SKM-1 treated with dmso at 0.1 percent for 144 hours (cell line): ENCODE data around the gene FMC1.
"Not testable (repeated sequence)": the region's sequence is repeated elsewhere in the genome, so short reads cannot be mapped to it uniquely, and the experiment has no call there.

Experiments used
- DNase-seq: peaks from one replicate; lab custom pipeline; 2025; ENCODE audit not compliant: unreplicated experiment; lab: John Stamatoyannopoulos, UW

FMC1 gene, protein sequence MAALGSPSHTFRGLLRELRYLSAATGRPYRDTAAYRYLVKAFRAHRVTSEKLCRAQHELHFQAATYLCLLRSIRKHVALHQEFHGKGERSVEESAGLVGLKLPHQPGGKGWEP

DNA sequence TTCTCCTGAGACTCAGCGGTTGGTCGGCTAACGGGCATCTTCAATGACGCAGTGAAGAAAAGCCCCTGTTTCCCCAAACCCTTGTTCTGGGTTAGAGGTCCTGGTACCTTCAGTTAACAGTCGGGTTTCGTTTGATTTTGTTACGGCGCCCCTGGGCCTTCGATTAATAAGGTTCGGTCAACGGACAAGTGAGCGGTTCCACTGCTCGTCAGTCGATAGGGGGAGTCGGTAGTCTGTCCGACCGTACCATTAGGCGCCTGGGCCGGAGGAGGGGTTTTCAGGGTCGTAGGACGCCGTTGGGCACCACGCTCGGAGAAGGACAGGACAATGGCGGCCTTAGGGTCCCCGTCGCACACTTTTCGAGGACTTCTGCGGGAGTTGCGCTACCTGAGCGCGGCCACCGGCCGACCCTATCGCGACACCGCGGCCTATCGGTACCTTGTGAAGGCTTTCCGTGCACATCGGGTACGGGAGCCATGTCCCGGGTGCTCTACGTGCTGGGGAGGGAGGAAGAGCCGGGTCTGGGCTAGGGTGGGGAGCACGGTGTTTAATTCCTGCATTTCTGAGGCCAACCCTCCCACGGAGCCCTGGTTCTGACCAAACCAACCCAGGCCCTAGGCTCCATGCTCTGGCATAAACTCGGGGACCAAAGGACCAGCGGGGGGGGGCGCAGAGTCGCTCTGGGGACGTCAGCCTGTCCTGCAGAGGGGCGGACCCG lies at the start of gene FMC1:
Gene FMC1 (plus strand): TSS at position 280 of the 718 bp plus-strand sequence. CDS start 48 bp downstream, at position 328.
- peak; percentile 84 for DNase-seq

DNA sequence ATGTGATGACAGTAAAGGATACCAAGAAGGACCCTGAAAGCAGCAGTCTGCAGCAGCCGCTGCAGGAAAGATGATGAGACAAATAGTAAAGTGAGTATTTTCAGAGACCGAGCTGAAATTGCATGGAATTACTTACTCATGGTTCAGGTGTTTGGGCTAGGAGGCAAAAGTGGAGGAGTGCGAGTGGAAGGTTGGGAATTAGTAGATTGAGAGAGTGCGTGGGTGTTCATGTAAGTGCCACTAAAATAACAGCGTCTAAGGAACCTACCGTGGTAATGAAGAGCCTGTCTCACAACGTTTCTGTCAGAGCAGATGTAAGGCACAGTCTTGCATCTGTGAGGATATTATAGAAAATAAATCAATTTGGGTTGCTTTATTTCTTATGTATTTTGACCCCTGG lies 48.3 kb upstream of the FMC1 start:
- no peak for DNase-seq

DNA sequence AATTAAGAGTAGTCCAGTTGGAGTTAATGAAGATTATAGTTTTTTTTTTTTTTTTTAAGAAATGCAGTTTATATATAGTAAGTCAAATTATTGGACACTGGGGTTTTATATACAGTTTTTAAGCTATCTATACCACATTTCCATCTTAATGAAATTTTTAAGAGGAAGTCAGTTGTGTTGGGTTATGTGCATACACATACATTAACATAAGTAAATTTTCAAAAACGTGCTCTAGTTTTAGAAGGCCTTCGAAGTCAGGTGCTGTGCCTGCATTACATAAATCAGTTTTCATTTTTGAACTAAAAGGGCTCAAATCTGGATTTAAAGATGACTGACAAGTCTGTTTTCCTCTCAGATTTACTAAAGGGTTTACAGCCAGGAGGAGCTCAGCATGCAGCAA lies 47.6 kb upstream of the FMC1 start:
- DNase-seq = no peak

DNA sequence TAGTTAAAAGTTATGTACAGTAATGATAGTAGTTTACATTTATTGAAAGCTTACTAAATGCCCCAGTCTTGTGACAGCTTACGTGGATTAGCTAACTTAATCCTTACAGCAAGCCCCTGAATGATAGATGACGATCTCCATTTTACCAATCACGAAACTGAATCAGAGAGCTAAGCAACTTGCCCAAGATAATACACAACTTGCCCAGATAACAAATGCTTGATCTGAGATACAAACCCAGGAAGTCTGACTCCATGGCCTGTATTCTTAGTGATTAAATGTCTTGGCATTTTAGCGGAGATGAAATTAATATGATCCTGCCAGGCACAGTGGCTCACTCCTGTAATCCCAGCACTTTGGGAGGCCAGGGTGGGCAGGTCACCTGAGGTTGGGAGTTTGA lies 46.9 kb upstream of the FMC1 start:
- no peak for DNase-seq

DNA sequence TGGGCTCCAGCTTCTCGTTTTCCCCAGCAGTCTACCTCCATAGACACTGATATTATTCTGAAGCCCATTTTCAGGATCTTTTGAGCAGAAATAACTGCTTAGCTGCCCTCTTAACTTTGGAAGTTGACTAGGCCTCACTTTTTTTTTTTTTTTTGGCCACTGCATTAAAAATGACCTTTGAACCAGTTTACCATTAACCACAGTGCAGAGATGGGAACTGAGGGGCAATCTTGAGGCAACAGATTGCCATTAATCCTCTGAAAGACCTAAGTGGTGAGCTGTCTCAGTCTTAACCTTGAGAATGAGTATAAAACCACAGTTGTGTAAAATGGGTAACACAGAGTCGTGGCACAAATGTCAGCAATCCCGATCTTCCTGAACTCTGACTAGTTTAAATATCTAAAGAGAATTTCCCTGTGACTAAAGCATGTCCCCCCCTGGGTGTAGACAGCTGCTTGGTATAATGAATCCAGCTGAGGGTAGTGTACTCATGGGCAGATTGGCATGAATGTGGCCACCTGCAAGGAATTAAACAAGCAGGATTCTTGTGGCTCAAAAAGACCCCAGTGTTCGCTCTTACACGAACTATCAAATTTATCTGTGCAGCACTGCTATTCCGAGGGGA lies 46.1 kb upstream of the FMC1 start:
- DNase-seq = no peak

DNA sequence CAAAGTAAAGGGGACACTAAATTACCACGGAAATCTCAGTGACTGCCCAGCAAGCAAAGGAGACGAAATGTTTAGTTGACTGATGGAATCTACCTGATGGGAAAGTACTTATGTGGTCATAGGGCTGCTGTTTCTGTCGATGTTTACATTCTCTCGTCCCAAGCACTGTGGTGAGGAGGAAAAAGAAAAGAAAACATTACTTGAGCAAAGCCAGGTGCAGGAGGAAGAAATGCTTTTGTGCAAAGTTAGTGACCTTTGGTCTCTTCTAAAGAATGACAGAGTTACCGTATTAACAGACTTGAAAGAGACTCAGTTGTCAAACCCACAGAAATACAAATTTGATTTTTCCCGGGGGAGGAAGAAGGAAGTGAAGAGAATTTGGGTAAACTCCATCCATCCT lies 43.3 kb upstream of the FMC1 start:
- no peak for DNase-seq

DNA sequence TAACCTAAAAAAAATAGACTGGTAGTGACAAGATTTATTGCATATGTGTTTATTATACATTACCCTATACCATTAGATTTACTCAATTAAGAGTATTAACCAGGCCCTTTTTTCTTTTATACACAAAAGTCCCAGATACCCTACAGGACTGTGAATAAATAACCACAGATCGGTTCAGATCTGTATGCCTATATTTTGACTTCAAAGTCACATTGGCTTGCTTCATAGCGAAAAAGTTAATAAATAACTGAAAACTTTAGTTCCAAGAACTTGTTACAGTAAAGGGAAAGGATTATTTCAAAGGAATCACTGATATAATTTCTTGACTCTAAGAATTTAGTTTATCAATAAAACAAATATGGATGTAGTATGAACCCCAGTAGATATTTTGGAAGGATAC lies 41.8 kb upstream of the FMC1 start:
- DNase-seq = no peak

DNA sequence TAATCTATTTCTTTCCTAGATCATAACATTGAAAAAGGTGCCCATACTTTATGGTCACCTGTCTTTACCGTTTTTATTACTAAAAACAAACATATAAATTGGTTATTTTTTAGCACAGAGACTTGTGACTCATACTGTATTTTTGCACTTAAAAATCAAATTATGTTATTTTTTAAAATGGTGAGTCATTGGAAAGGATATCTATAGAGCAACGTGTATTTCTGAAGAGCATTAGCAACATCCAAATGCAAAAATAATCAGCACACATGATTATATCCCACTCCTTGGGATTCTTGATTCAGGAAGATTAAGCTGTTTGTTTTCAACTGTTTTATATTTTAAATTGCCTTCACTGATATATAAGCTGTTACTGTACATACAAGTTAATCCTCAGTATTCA lies 40.7 kb upstream of the FMC1 start:
- no peak for DNase-seq

DNA sequence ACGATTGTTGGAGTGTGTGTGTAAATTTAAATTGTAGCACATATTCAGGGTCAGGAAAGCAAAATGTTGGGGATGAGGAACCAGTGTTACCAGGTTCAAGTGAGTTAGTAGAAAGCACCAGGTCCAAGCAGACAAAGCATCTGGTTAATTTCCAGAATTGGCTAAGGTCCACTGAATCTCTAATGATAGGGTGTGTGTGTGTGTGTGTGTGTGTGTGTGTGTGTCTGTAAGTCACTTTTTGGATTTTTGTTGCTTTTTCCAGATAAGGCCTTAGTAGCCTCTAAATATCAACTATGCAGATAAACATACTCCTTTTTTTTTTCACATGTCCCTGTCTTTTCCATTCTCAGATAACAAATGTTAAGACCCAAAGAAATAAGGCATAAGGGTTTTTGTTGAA lies 36.6 kb upstream of the FMC1 start:
- no peak for DNase-seq

DNA sequence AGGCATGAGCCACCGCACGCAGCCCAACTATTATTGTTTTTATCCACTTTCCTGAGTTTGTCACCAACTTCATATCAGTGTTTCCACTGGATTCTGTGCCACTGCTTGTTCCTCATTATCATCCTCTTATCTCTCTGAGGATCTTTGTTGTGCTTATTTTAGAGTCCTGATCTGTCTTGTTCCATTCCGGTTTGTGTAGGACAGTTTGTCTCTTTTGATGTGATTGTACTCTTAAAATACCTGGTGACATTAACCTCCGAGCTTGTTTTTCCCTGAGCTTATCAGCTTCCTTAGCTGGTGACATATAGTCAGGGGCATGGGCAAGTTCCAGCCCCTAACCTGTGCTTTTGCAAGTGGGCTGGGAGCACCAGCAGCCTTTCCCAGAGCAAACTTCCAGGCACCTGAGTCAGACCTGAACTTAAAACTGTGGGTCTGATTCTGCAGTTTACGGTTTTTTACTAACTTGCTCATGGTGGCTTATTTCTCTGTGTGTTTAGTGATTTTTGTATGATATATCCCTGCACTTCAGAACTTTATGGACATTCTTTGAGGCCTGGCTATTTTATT lies 23.1 kb upstream of the FMC1 start:
- no peak for DNase-seq

DNA sequence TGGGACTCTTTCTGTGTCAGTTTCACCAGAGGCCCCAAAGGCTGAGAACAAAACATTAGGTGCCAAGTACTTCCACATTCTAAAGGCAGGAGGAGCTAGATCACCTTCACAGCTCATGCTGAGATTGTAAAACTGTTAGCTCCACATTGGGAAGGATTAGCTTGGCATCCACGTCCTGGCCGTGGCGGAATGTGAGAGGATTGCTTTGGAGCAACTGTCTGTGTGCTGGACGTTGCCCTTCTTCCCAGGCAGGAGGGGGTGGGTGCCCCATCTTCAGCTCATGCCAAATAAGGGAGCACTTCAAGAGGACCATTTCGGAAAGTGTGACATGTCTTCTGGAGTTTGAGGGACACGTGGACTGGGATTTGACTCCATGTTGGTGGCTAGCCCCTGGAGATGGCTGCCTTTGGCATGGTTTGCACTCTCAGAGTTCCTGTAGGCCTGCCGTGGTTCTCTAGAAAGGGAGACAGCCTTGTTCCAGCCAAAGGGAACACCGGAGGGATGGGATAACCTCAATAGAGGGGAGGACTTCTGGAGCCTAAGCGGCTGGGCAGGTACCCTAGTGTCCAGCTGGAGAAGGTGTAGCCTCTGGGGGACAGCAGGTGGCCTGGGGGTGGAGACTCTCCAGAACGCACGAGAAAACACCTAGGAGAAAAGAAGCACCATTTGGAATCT lies 19.9 kb upstream of the FMC1 start:
- DNase-seq = peak; percentile 5

DNA sequence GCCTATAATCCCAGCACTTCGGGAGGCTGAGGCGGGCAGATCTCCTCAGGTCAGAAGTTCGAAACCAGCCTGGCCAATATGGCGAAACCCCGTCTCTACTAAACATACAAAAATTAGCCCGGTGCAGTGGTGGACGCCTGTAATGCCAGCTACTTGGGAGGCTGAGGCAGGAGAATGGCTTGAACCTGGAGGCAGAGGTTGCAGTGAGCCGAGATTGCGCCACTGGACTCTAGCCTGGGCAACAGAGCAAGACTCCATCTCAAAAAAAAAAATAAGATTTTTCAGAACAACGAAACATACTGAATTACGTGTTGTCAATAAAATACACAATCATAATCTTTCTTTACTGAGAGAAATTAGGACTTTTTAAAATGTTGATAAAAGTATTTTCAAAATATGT lies 16.4 kb upstream of the FMC1 start:
- not testable (repeated sequence) for DNase-seq

DNA sequence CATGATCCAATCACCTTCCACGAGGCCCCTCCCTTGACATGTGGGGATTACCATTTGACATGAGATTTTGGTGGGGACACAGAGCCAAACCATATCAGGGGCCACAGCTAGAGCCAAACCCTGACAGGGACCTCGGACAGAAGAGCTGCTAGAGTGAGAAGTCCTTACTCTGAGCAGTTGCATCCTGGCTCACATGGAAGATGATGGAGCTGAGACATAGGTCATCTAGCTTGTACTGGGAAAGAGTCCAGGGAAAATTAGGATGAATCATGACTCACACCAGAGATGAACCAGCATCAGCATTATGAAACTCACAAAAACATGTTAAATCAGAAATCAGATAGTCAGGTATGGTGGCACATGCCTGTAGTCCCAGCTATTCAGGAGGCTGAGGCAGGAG lies 12.8 kb upstream of the FMC1 start:
- no peak for DNase-seq

DNA sequence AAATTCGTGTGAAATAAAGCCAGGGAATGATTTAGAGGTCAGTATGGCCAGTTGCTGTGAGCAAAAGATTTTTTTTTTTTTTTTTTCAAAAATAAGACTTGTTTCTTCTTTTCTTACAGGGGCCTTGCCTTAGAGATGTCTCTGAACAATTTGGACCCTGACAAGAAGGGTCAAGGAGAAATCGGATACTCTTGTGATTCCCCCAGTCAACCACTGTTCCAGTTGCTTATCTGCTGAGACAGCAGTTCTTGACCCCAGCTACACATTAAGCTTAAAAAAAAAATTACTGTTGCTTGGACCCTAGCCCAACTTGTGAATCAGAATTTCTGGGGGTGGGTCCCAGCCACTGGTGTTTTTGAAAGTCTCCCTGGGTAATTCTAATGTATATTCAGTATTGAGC lies 12.0 kb upstream of the FMC1 start:
- no peak for DNase-seq

DNA sequence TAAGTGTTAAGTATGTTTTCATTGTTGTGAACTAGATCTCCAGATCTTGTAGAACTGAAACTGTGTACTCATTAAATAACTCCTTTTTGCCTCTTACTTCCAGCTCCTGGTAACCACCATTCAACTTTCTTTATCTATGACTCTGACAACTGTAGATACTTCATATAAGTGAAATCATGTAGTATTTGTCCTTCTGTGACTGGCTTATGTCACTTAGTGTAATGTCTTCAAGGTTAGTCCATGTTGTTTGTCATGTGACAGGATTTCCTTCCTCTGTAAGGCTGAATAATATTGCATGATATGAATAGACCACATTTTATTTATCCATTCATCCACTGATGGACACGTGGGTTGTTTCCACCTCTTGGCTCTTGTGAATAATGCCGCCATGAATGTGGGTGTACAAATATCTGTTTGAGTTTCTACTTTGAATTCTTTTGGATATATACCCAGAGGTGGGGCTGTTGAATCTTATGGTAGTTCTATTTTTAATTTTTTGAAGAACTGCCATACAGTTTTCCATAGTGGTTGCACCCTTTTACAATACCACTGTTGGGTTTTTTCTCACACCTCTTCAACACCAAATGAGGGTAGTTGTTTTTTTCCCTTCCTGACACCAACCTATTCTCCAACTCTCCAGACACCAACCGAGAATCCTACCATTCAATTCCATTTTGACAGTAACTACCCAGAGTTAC lies 10.7 kb upstream of the FMC1 start:
- no peak for DNase-seq

DNA sequence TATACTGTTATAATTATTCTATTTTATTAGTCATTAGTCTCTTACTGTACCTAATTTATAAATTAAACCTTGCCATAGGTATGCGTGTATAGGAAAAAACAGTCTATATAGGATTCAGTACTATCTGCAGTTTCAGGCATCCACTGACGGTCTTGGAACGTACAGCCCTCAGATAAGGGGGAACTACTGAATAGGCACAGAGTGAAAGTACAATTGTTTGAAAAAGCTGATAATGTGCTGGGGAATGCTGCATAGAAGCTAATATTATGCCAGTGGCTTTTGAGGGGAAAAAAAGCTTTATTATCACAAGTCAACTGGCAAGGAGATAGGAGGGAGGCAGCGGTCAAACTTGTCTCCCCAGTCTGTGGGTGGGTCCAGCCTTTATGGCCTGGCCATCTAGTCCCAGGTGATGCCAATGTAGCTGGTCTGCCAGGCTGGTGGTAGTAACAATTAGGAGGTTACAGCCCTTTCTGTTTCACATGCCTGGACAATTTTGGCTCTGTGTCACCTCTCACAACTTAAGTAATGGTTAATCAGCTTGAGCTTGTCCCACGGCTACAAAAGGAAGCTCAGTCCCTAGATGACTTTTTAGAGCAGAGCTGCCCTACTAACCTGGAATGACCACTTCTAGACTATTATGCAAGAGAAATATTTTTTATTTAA lies 8.3 kb upstream of the FMC1 start:
- DNase-seq = no peak

DNA sequence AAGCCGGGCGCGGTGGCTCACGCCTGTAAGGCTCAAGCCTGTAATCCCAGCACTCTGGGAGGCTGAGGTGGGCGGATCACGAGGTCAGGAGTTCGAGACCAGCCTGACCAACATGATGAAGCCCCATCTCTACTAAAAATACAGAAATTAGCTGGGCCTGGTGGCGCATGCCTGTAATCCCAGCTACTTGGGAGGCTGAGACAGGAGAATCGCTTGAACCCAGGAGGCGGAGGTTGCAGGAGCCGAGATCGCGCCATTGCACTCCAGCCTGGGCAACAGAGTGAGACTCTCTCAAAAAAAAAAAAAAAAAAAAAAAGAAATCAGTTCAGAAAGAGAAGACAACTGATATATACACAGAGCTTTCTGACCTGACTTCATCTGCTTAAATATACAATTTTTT lies 7.7 kb upstream of the FMC1 start:
- not testable (repeated sequence) for DNase-seq

DNA sequence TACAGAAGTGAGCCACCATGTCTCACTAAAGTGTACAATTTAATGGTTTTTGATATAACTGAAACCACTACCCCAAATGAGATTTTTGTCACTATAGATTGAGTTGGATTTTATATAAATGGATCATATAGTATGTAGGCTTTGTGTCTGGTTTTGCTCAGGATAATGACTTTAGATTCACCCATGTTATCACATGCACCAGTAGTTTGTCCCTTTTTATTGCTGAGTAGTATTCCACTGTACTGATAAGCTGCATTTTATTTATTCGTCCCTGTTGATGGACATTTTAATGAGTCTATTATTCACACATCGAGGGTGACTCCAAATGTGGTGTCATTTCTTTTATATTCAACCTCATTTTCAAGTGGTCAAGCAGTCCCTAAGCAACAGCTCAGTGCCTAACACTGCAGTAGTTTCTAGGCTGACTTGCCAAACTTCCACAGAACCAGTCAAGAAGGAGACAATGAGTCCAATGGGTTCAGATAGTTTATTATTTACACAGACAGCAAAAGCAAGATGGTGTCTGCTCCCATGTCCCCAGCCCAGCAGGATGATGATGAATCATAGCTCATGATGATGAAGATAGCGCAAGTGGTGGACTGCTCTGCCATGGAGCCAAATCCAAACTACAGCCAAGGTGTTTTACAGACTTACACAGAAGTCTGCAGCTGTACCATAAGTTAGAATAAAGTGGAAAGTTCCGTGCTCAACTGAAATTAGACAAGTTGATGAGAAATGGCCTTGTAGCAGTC lies 6.6 kb upstream of the FMC1 start:
- no peak for DNase-seq

DNA sequence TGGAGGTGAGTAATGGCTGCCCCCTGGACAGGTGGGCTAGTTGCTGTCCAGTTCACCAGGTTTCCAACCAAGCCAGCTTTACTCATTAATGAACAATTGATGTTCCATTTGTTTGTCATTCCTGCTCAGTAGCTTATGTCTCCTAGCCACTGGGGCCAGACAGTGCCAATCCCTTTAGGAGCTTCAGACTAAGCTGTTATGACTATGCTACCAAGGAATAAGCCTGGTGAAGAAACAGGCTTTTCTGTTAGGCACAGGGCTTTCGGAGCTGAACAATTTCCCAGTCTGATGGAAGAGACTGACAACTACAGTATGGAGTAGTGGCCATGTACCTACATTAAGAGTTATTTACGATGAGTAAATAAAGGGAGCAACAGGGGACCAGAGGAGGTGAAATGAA lies 2.1 kb upstream of the FMC1 start:
- no peak for DNase-seq

DNA sequence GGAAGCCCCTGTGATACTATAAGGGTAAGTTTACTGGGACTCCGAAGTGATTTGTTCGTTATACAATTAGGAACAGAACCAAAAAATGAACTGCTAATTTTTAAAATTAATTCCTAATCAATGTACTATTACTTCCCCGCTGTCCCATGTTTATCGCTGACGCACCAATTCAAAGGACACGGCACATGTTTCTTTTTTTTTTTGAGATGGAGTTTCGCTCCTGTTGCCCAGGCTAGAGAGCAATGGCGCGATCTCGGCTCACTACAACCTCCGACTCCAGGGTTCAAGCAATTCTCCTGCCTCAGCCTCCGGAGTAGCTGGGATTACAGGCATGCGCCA lies 1.5 kb upstream of the FMC1 start:
- DNase-seq = no peak
